RCC 7860 (cell line): ENCODE data around the gene ENG.
"Not testable (repeated sequence)": the region's sequence is repeated elsewhere in the genome, so short reads cannot be mapped to it uniquely, and the experiment has no call there.

ENCODE experiments used
- DNase-seq: peaks from one replicate; pipeline ENCODE4 v3.0.0-alpha.2; 2015; ENCODE audit warnings: low spot score
- FAIRE-seq: peaks from 2 replicates; lab custom pipeline; 2012; peaks lifted over from hg19 to GRCh38; lab: Jason Lieb, UNC

ENG gene

DNA sequence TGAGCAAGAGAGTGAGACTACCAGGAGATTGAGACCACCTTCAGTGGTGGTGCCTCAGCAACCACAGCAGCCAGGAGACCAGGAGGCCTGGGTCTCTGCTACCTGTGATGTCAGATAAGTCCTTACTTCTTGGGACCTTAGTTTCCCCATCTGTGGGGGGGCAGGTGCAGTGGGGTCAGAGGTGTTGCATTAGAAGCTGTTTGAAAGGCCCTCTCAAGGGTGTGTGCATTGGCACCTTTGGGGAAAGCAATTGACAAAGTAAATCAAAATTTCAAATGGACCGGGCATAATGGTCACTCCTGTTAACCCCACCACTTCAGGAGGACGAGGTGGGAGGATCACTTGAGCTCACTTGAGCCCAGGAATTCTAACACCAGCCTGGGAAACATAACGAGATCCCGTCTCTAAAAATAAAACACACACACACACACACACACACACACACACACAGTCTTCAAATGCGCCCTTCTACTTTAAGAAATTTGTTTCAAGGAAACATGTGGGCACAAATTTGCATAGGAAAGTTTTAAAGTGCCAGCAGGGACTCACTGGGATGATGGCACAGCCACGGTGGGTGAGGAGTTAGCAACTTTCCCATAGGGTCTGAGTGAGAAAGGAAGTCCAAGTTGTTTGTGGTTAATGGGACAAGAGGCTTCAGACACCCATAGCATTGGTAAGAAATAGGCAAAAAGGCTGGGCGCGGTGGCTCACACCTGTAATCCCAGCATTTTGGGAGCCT is 24.4 kb upstream of the ENG start:
- FAIRE-seq (no peak), DNase-seq (no peak)

DNA sequence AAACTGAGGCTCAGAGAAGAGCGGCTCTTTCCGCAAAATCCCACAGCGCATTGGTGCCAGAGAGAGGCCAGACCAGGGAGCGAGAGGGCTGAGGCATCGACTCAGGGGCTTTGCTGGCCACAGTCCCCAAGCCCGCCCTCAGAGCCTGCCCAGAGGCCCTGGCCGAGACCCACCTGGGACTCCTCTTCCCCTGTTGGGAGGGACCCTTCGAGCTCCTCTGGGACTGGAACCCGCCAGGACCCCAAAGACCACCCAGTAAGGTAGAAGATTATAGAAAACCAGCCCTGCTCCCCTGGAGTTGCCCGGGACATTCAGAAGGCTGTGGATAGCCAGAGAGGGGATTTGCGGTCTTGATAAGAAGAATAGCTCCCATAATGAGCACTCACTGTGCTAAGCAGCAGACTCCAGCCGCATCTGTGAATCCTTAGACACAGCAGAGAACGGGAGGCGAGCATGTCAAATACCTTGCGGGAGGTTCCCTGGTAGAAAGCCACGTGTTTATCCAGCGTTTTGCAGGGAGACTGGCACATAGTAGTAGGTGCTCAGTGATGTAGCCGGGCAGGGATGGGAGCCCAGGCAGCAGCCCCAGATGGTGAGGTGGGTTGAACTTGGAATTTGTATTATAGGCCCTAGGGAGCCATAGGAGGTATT is 23.7 kb upstream of the ENG start:
- no peak for DNase-seq
- no peak for FAIRE-seq

DNA sequence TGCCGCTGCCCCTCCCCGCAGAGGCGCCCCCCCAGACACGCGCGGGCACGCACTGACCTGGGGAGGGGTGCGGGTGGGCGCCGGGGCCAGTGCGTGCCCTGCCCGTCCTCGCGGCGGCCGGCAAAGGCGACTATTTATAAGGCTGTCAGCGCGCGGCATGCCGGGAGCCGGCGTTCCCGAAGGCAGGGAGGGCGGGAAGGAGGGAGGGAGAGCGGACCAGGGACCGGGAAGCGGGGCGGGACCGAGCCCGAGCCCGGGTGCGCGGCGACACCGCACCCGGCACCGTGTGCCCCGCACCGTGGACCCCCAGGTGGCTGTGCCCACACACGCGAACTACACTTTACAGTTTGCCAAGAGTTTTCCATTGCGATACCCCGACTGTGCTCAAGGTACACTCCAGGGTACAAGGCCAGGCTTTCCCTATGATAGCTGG is 23.1 kb upstream of the ENG start, which contains the start of gene AK1:
Gene AK1 (minus strand): TSS at position 110 of the 433 bp plus-strand sequence. CDS start 3,058 bp downstream, outside the sequence.
- DNase-seq = peak; percentile 17
- no peak for FAIRE-seq

DNA sequence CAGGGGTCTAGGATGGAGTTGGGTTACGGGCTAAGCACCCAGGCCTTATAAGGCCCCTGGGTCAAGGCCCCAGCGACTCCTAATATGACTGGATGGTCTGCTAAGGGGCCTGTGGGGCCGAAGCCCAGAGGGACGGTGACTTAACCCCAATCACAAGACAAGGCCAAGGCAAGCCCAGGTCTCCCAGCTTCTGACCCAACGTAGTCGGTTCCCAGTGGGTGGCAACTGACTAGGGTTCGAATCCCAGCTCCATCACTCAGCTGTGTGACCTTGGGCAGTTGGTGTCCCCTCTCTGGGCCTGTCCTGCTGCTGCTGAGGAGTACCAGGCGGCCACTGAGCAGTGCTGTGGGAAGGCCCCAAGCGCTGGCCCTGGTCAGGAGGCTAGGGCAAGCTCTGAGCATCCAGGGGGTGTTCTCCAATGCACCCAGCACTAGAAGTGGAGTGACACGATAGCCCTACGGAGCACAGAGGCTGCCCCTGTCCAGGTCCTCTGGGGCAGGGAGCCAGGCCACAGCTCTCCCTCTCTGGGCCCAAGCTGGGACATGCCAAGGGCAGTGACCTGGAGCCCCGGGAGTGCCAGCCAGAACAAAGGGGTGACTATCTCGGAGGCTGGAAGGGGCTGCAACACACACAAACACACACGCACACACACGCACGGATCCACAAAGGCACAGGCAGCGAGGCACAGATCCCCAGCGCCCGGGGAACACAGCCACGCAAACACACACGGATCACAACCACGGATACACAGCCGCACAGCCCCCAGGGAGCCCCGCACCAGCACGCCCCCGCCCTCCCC is 22.5 kb upstream of the ENG start:
- DNase-seq = no peak
- FAIRE-seq = no peak

DNA sequence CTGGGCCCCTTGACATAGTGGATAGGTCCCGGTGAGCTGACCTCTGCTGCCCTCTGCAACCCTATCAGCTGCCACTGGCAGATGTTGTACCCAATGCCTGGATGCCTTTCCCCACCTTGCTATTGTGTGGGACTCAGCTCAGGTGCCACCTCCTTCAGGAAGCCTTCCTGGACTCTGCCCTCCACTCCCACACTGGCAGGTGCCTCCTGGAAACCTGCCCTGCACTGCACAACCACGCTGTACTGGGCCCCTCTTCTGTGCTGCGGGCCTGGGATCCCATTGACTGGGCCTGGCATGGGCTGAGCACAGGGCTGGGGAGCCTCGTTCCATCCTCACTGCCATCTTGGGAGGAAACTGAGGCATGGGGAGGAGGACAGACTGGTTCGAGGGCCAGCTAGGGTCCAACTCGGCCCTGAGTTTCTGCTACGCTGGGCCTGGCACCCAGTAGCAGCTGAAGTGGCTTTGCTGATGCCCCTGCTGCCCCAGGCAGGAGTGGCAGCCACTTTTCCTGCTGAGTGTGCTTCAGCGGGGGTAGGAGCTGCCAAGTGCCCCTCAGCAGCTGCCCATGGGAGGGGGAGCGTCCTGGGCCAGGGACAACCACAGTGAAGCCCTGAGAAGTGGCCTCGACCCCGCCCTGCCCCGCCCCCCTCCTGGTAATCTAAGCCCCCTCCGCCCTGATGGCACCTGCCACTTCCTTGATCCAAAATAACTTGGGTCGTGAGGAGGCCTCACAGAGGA is 21.7 kb upstream of the ENG start:
- FAIRE-seq (no peak), DNase-seq (no peak)

DNA sequence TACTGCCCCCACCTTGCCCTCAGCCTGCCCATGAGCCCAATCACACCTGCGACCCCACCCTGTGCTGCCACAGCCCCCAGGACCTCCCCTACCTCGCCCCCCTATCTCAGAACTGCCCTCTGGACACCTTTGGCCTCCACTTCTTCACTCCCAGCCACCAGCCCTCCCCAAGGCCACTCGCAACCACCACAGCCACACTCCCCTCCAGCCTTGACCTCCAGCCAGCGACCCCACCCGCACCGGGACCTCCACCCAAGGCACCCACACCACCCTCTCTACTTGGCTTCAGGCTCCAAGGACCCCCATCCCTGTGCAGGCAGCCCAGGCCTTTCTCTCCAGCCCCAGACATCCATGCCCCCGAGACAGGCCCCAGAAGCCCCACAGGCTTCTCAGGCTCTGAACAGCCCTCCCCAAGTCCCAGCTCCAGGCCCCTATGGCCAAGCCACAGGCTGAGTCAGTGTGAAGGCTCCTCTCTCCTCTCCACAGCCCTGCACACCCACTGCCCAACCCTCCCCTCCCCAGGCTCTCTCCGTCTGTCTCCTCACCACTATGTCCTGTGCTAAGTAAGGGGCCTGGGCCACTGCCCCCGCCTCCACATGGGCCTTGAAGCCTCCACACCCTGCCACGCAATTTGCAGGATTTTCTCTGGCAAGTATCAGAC is 21.0 kb upstream of the ENG start:
- FAIRE-seq (no peak), DNase-seq (no peak)

DNA sequence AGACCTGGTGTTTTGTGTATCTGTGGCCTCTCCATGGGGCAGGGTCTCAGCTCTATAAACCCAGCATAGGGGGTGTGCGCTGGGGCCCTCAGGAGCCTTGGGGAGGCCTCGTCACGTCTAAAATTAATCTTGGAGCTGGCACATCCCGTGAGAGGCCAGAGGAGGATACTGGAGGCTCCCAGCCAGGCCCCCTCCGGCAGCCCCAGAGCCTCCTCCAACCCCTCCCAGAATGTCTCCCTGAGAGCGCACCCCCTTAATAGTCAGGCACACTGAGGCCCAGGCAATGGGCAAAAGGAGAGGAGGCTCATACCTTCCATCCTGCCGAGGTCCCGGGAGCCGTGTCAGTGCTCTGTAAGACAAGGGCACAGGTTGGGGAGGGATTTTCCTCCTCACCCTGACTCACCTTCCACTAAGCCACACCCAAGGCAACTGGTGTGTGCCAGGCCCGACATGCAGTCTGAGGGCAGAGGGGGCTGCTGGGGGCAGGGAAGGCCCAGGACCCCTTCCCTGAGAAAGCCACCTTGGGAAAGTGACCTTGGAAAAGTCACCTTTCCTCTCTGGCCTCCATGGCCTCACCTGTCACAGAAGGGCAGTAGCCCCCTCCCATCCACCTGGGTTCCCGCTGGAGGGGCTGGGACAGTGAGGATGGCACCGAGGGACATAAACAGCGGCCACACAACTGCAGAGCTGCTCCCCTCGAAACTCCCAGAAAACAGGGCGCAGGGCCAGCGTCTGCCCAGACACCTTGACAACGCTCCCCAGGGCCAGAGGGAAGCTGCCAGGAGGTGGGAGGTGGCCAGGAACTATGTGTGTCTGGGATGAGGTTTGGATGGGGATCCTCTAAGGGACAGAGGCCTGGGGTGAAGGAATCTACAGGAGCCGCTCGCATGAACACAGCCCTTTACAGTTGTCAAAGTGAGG is 20.1 kb upstream of the ENG start:
- DNase-seq = no peak
- no peak for FAIRE-seq

DNA sequence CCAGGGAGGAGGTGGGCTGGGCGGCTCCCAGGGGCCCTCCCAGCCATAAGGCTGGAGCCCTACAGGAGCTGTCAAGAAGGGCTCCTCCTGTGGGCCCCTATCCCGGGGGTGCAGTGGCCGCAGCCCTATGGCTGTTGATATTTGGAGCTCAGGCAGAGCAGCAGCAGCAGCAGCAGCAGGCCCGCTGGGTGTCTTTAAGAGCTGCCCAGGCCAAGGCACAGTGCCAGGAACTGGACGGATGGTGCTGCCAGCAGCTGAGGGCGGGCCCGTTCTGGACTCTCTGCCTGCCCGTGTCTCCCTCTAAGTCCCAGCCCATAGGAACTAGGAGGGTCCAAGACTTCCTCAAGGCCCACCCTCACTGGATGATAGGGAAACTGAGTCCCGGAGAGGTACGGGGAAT is 19.4 kb upstream of the ENG start:
- DNase-seq (no peak), FAIRE-seq (no peak)

DNA sequence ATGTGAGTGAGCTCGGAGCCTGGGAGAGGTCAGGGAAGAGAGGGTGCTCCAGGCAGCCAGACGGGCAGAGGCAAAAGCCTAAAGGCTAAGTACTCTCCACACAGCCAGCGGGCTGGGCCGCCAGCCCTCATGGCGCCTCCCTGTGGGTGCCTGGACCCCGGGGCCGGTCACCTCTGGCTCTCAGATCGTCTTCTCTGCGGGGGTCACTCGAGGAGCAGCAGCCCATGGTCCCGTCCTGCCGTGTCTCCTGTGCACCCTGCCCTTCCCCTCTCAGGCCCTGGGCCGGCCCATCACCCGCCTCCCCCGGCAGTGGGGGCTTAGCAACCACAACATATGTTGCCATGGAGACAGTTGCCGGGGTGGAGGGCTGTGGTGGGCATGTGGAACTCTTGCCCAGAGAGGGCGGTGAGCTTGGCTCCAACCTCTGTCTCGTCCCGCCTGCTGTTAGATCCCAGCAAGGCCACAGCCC is 18.8 kb upstream of the ENG start:
- DNase-seq (no peak), FAIRE-seq (no peak)

DNA sequence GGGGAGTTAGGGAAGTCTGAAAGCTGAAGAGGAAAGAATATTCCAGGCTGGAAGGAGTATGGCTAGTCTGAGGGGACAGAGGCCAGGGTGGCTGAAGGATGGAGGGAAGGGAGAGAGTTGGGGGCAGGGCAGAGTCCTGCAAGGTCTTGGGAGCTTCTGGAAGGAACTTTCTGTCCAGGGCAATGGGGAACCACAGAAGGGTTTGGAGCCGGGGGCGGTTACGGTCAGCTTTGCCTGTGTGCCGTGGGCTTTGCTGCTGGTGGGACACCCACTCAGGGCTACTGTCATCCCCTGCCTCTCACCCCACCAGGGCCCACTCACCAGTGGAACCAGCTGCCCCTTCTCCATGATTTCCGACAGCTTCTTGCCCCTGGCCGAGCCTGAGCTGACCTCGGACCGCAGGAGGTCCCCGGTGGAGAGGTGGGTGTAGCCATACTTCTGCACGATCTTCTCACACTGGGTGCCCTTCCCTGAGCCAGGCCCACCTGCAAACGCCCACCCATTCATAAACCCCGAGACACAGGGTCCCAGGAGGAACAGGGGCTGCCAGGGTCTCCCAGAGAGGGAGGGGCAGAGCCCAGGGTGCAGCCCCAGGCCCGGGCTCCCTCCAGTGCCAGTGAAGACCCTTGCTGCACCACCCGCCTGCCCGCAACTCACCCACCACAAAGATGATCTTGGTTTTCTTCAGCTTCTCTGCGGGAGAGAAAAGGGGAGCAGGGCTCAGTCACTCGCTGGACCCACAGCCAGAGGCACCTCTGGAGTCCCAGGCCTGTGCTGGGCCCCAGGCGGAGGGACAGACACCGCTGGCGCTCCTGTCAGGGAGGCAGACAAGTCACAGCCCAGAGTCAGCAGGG is 18.1 kb upstream of the ENG start:
- DNase-seq (no peak), FAIRE-seq (no peak)

DNA sequence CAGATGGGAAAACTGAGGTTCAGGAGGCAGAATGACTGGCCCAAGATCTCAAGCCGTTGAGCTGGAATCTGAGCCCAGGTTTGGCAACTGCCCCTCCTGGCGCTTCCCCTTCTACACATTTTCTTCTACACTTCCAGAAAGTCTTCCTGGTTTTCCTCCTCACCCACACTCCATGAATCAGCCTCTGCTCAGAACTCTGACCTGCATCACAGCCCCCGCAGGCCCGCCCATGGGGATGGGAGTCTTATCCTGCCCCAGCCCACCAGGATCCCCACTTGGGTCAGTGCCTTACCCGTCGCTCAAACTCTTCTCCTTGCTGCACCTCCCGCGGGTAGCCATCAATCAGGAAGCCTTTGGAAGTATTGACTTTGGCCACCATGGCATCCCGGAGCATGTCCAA is 17.1 kb upstream of the ENG start:
- FAIRE-seq (no peak), DNase-seq (no peak)

DNA sequence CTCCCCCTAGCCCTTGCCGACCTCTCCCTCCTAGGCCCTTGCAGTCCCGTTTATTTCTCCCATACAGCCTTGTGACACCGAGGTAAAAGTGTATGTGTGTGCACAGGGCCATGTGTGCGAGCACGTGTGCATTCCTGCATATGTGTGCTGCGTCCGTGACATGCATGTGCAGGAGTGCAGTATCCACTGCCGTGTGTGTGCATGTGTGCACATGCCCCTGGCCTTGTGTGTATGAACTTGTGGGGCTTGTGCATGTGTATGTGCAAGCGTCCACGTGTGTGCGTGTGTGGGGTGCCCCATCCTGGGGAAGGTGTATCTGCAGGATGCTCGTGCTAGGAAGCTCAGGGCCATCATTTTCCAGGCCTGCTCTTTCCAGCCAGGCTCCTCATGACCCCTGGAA is 16.4 kb upstream of the ENG start:
- no peak for FAIRE-seq
- no peak for DNase-seq

DNA sequence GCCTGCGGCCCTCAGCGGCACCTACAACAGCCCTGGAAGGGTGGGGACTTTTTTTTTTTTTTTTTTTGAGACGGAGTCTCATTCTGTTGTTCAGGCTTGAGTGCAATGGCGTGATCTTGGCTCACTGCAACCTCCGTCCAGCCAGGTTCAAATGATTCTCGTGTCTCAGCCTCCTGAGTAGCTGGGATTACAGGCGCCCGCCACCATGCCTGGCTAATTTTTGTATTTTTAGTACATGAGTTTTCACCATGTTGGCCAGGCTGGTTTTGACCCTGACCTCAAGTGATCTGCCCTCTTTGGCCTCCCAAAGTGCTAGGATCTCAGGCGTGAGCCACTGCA is 15.7 kb upstream of the ENG start:
- not testable (repeated sequence) for DNase-seq, FAIRE-seq

DNA sequence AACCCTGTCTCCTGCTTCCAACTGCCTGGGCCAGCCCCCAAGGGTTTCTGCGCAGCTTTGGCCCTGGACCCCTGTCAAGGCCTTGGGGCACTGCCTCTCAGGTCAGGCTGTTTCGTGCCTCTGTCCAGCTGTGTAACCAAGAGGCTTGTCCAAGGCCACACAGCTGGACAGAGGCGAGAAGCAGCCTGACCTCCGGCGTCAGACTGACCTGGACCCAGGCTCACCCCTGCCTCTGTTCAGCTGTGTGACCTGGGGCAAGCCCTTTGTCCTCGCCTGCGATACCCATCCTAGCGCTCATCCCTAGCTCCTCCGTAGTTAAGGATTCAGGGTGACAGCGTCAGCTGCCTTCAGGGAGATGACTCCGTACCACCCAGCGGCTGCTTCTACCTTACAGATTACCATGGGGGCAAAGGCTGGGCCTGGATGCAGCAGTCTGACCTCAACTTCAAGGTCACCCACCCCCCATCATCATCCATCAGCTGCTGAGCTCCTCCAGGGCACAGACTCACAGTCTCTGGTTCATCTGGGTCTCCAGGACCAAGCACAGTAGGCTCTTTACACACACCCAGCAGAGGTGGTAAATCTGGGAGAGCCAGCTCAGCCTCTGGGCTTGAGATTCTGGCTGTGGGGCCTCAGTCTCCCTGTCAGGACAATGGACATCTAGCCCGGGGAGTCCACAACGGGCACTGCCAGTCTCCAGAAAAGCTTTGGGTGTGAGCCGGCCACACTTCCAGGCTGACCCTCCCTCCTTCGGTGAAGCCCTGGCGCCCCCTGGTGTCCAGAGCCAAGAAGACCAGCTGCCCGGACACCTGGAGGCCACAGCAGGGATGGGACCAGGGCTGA is 15.1 kb upstream of the ENG start:
- FAIRE-seq = peak; percentile 40
- peak; percentile 70 for DNase-seq

DNA sequence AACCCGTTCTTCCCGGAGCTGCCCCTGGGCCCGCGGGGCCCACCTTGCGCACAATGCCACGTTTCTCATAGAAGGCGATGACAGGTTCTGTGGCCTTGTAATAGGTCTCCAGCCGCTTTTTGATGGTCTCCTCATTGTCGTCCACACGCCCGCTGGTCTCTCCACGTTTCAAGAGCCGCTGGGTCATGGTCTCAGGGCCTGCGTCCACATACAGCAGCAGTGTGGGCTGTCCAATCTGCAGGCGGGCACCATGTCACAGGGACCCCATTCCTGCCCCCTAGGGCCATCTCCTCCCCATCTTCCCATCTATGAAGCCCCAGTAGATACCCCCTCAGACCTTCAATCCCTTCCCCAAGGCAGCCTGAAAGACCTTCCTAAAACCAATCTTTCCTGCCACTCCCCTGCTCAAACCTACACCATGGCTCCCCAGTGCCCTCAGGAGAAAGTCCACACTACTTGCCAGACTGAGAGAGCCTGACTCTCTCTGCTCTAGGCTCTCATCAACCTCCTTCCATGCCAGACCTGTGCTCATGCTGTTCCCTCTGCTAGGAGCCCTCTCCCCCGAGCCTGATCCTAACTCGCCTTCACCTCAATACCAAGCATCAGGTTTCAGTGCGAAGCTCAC is 13.9 kb upstream of the ENG start:
- FAIRE-seq (no peak), DNase-seq (no peak)

DNA sequence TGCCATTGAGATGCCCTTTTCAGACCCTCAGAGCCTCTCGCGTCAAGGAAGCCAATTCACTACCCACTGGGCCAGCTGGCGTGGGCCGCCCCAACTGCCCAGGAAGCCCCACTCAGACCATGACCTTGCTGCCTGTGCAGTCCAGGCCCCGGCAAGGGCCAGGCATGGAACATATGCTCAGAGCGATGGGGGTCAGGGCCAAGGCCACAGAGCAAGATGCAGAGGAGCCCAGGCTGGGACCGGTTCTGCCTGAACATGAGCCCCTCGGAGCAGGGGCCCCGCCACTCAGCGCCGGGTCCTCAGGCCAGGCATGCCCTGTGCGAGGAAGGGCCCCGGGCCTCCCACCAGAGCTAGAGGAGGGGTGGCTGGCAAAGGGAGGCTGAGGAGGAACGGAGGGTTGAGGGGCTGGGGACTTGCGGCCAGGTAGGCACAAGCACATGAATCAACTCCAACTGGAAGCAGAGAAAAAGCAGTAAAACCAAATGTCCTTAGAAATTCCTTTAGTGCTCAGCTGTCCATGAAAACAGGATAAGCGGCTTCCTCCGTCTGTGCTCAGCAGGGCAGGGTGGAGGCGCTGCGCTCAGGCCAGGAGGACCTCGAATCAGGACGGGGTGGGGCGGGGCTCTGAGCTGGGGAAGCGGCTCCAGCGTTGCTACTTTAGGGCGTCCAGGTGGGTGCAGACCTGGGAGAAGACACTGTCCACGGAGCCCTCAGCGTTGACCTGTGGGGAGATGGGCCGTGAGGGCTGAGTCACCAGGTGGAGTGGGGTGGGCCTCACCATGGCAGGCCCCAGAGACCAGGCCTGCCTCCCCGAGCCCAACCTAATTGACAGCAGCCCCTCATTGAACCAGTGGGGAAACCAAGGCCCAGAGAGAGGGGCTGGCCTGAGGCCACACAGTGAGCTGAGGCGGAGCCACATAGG is 13.2 kb upstream of the ENG start:
- no peak for DNase-seq
- no peak for FAIRE-seq
